ENCODE results near the gene NUP210.

Gene NUP210

GRCh38 chr3:13317596-13318320, 102.4 kb downstream of the NUP210 start:
- no peak for DNase-seq

GRCh38 chr3:13316603-13317002, 103.5 kb downstream of the NUP210 start:
- DNase-seq: no peak

GRCh38 chr3:13314877-13315276, 105.2 kb downstream of the NUP210 start:
- no peak for DNase-seq

DNA sequence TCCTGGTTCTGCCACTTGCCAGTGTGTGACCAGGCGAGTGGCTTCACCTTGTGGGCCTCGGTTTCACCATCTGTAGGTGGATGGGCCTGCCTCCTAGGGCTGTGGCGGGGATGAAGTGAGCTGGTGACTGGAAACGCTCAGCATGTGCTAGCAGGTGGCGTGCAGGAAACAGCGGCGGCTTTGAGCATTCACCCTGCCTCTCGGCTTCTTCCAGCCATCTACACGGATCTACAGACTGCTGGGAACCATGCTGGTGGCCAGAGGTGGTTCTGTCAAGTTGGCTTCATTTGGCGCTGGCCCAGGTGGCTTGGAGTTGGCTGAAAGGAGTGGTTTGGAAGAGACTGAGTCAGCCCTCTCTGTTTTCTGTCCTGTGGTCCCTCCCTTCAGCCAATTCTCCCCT, 106.3 kb downstream of the NUP210 start:
- DNase-seq: no peak

DNA sequence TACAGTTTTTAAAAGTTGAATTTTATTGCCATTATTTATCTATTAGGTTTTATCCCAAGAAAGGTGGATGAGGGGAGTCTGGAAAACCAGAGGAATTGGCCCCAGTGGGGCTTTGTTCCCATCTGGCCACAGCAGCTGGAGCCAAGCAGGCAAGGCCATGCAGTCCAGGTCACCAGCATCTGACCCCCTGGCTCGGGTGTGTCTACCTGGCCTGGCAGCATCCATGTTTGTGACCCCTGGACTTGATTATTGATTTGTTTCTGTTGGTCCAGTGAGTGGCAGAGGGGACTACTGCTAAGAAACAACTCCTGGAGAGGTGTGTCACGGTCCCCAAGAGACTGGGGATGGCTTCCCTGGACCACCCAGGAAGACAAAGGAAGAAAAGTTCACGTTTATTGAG, 111.1 kb downstream of the NUP210 start:
- DNase-seq: no peak

DNA sequence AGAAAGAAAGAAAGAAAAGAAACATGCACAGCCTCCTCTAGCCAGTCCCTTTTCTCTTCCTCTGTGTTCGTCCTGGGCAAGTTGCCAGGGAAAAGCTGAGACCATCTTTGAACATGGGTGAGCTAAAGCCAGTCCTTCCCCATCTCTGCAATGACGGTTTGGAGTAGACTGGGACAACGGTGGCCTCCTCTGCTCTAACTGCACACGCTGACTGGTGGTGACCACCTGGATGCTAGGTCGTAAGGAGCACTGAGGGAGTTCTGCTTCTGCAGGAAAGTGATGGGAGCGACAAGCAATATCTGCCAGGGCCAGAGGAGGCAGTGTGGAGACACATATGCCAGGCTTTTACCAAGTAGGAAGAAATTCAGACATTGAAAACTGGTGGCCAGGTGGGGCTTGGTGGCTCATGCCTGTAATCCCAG, 111.7 kb downstream of the NUP210 start:
- no peak for DNase-seq

DNA sequence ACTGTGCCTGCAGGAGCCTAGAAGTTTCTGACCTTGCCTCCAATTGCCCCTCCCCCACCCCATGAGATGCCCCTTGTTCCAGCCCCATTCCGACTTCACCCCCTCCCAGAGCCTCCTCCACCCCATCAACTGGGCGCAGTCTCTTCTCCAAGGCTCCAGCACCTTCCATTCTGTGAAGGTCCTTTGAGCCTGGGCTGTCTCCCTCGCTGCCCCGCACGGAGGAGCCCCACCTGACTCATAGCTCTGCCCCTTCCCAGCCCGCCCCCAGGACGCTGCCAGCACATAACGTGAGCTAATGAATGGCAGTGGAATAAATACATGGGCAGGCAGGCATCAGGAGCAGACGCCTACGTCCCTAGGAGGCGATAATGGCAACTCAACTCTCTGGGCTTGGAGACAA, 113.1 kb downstream of the NUP210 start:
- DNase-seq: no peak

DNA sequence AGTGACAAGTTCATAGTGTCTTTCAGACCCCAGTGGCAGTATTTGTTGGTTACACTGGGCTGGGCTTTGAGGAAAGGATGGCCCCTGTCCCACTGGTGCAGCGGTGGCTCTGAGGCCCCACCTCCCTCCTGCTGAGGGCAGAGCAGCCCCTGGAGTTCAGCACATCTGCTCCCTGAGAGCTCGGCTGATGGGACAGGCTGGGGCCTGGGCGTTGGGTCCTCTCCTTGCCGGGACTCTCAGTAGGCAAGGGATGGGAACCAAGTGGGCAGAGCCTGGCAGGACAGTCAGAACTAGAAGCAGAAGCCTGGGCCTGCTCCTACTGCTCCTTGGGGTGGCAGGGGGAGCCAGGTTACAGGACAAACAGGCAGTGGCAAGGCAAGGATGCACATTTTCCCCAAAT, 114.5 kb downstream of the NUP210 start:
- DNase-seq: no peak

DNA sequence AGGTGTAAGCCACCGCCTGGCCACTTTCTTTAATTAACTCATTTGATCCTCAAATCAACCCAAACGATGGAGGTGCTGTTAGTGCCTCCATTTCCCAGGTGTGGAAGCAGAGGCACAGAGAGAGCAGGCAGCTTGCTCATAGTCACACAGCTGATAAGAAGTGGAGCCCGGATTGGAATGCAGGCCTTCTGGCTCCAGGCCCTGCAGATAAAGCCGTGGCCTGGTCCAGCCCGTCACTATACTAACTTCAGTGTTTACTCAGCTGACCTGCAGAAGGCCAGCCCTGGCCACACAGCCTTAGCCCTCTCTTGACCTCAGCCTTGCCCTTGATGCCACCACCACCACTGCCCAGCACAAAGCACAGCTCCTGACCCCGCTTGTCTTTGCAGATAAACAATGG, 116.7 kb downstream of the NUP210 start:
- no peak for DNase-seq

DNA sequence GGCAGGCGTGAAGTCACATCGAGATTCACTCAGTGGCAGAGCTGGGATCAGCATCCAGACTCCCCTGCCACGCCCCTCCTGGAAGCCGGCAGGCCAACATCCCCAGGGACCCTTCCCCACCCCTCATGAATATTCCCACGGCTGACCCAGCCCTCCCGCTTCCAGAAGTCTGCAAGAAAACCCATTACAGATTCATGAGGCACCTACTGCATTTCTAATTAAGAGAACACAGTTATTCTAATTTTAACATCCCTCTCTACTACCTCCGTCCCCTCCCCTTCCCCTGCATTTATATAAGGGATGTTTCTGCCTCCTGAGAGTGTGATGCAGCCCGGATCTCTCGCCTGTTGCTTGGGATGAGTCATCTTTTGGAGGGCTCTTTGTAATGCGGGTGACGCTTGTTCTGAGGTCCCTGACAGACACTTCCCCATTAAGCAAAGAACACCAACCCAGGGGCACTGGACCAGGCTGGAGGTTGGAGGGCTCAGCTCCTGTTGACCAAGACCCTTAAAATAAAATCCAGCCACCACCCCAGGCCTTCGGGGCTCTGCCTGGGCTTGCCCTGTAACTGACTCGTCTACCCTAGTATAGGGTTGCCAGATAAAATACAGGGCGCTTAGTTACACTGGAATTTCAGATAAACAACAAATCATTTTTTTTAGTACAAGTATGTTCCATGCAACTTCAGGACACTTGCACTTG, 118.7 kb downstream of the NUP210 start:
- DNase-seq: no peak

- DNase-seq: no peak
These were observed 119.4 kb downstream of the NUP210 start for GRCh38 chr3:13300546-13301285.

DNA sequence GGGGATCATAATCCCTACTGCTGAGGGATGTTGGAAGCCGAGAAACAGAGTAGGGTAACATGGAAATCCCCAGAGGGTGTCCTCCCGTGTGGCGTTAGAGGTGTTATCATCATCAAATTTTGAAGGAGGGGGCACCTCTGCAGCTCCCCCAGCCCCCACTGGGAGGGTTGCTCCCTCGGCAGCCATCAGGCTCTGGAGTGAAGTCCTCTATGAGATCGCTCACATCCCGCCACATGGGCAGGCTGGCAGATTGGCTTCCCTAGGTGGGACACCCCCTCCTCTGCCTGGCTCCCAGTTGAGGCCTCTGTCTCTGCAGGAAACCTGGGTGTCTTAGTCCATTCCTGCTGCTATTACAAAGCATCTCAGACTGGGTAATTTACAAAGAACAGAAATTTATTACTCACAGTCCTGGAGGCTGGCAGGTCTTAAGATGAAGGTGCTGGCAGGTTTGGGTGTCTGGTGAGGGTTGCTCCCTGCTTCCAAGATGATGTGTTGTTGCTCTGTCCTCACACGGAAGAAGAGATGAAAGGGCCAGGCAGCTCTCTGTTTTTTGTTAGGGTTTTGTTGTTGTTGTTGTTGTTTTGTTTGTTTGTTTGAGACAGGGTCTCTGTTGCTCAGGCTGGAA, 120.5 kb downstream of the NUP210 start:
- no peak for DNase-seq

- DNase-seq: no peak
These were observed 123.5 kb downstream of the NUP210 start for GRCh38 chr3:13296662-13297061.

- DNase-seq: no peak
These were observed 125.4 kb downstream of the NUP210 start for GRCh38 chr3:13294442-13295351.

DNA sequence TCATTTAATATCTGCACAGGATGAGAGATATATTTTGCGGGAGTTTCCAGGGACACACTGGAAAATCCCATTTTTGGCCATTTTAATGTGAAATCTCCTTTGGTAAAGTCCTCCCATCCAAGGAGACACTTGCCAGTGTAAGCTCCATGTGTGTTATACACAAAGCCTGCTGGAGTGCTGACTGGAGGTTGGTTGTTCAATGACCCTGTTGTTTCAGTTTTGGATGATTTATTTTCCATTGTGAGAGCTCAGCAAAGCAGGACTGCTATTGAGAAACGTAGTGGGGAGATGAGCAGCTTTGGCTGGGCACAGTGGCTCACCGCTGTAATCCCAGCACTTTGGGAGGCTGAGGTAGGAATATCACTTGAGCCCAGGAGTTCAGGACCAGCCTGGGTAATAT, 127.7 kb downstream of the NUP210 start:
- DNase-seq: no peak

DNA sequence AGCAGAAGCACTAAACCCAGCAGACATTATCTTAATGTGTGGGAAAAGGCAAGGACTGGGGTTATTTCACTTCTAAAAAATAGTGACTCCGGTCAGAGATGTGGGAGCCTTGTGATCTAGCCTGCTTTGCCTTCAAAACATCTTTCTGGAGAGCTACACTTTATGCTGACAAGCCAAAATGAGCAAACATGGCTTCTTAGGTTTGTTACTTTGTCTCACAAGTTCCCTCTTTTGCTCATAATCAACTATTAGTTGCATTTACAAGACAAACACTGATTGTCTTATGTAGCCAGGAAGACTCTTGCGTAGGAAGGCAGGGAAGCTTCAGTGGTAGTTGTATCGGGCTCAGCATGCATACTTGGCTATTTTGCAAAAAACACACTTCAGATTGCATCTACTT, 129.2 kb downstream of the NUP210 start:
- DNase-seq: no peak

- DNase-seq: no peak
These were observed 130.3 kb downstream of the NUP210 start for GRCh38 chr3:13289771-13290285.

GRCh38 chr3:13288732-13289718, 131.1 kb downstream of the NUP210 start:
- DNase-seq: peak; percentile 22

GRCh38 chr3:13287833-13288232, 132.3 kb downstream of the NUP210 start:
- no peak for DNase-seq

DNA sequence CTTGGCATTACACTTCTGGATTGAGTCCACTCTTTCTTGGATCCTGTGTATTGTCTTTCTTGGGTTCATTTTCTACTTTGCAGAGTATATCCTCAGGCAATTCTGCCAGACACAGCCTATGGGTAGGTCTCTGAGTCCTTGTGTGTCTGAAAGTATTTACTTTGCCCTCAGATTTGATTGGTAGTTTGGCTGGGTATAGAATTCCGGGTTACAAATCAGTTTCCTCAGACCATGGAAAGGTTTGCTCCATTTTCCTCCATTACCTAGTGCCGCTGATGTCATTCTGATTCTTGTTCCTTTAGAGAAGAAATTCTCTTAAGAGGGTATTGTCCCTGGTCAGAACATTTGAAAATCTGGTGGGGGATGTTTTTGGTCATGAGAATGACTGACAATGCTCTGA, 133.2 kb downstream of the NUP210 start:
- DNase-seq: no peak

GRCh38 chr3:13285007-13285567, 135.0 kb downstream of the NUP210 start:
- DNase-seq: no peak

All from NCI-H2107 (cell line).